ENCODE results near the gene FBXL17.
"Not testable (repeated sequence)": the region's sequence is repeated elsewhere in the genome, so short reads cannot be mapped to it uniquely, and the experiment has no call there.

Gene FBXL17

DNA sequence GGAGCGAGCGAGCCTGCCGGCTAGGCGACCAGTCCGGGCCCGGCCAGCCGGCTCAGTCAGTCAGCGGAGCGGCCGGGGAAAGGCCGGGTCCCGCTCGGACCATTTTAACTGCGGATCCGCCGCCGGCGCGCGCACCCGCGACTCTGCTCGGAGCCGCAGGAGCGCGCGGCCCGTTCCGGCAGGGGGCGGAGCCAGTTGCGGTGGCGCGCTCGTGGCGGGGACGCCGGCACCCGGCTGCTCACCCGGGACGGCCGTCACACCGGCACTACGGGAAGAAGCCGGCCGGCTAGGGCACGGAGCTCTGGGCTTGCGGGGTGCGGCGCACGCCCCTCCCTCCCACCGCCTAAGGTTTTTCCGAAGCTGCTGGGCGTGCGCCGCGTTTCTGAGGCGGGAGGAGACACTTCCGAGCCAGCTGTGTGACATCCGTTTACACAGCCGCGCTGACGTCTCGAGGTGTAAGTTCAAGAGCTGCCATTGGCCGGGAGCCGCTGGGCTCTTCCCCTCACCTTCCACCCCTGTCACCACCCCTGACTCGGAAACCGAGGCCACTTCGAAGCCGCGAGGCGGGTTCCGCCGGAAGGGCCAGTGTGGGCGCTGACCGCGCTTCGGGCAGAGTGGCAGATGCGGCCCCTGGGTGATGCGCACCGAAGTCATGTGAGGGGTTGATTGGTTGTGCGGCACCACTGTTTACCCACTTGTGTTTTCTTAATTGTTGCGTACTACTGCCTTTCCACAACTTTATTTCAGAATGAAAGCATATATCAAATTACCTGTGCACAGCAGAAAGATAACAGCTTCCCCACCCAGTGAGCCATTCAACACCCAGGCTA lies at the start of gene FBXL17:
FBXL17 (minus strand) TSS at position 145 of the 830 bp plus-strand sequence.
- DNase-seq, result peak; percentile 86 to 91

DNA sequence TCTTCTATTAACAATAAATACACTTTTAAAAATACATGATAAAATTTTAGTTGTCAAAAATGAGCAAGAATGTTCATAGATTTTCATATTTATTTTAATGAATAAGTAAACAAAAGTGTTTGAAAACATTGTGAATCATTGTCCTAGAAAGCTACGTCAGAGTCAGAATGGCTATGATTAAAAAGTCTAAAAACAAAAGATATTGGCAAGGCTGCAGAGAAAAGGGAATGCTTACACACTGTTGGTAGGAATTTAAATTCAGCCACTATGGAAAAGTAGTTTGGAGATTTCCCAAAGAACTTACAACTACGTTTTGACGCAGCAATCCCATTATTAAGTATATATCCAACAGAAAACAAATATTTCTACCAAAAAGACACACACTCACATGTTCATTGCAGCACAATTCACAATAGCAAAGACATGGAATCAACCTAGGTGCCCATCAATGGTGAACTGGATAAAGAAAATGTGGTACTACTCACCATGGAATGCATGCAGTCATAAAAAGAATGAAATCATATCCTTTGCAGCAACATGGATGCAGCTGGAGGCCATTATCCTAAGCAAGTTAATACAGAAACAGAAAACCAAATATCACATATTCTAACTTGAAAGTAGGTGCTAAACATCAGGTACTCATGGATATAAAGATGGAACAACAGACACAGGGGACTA lies 49.2 kb upstream of the FBXL17 start:
- no peak for DNase-seq

DNA sequence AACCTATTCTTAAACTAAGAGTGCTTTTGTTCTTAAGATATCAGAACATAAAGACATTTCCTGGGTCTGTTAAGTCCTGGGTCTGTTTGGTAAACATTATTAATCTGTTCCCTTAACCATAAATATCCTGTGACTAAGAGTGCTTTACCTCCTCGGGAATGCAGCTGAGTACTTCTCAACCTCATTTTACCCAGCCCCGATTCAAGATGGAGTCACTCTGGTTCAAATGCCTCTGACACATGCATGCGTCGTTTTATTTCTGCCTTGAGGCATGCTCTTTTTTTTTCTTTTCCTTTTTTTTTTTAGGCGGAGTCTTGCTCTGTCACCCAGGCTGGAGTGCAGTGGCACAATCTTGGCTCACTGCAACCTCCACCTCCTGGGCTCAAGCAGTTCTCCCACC lies 39.8 kb upstream of the FBXL17 start:
- no peak for DNase-seq

DNA sequence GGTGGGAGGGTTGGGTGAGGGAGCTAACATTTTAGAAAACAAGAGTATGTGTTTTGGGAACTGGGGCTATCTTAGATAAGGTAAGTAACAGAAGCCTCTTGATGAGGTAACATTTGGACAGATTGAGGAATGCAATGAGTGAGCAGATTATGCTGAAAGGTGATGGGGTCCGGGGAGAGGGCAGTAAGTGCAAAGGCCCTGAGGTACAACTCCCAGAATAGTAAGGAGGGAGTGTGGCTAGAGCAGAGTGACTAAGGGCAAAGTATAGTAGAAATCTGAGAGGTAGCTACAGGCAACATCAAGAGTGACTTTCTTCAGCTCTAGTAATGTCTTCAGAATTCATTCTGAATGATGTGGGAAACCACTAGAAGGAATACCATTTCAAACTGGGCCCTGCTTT lies 38.9 kb upstream of the FBXL17 start:
- DNase-seq, result no peak

DNA sequence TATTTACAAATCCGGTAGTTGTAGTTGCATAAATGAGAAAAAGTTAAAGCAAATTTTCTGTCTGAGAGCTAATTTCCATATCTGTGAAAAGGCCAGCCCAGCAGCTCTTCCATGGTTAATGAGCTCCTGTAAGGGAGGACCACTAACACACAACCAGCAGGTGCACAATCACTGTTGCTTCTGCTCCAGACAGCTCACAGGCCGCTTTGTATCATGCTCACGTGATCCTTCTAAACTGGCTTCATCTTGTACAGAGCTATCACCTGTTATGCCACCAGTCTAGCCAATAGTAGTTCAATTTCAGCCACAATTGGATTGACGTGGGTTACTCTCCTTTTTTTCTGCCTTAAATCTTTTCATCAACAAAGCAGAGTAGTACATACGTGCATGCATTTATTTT lies 38.3 kb upstream of the FBXL17 start:
- no peak for DNase-seq

DNA sequence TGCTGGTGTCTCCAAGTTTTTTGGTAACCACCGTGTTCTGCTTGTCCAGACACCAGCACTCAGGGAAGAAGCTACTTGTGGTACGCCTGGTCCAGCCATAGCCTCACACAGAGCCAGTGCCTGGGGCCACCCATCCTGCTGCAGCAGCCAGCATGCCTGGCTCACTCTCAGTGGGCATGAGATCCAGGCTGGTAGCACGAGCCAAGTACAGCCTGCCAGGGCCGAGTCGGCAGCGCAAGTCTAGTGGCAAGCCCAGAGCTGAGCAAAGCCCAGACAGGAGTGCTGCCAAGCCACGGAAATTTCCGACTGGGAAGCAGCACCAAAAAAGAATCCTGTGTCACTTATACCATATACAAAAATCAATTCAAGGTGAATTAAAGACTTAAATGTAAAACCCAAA lies 36.3 kb upstream of the FBXL17 start:
- DNase-seq, result no peak

DNA sequence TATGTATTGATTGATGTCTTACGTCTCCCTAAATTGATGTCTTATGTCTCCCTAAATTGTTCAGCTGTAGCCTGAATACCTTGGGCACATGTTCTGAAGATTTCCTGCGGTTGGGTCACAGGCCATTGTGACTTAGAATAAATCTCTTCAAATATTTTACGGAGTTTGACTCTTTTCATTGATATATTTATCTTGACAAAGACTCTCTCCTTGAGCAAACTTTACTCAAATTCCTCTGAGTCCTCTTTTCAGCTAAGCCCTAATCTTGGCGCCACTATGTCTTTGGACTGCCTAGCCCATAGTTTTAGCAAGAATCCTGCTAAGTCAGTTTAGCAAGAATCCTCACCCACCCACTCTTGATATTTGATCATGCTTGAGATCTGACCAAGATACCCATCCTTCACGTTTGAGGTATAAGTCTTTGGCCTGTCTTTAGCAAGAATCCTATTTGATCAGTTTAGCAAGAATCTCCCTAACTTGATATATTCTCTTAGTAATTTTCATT lies 35.3 kb upstream of the FBXL17 start:
- DNase-seq, result no peak

DNA sequence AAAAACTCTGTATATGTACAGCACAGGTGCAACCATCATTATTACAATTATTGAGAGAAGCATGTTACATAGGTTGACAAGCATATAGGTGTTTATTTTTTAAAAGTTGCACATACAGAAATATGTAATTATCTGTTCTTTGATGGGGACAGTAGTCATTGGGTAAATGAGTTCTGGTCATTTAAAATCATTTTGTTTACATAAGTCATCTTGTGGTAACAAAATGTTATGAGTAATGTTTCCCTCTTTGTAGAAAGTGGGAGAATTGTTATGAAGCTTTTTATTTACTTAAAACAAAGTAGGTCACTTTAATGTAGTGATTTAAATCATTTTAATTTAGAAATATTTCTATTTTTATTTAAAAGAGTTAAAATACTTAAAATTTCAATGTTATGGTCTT lies 33.8 kb upstream of the FBXL17 start:
- DNase-seq, result no peak

DNA sequence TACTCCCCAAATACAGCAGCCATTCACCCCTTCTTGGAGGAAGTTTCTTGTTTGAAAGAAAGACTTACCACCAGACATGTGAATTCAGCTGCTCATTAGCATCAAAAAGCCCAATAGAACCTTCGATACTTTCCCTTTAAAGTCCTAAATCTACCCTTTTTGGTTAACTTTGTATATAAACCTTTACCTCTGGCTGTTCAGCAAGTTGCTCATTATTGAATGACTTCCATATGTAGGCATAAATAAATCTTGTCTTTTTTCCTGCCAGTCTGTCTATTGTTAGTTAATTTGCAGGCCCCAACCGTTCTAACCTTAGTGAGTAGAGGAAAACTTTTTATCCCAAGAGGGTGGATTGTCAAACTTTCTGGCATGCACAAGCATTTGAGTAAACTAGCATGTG lies 27.9 kb upstream of the FBXL17 start:
- DNase-seq, result no peak

DNA sequence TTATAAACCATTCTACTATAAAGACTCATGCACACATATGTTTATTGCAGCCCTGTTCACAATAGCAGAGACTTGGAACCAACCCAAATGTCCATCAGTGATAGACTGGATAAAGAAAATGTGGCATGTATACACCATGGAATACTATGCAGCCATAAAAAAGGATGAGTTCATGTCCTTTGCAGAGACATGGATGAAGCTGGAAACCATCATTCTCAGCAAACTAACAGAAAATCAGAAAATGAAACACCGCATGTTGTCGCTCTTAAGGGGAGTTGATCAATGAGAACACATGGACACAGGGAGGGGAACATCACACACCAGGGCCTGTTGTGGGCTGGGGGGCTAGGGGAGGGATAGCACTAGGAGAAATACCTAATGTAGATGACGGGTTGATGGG lies 23.3 kb upstream of the FBXL17 start:
- DNase-seq, result not testable (repeated sequence)

DNA sequence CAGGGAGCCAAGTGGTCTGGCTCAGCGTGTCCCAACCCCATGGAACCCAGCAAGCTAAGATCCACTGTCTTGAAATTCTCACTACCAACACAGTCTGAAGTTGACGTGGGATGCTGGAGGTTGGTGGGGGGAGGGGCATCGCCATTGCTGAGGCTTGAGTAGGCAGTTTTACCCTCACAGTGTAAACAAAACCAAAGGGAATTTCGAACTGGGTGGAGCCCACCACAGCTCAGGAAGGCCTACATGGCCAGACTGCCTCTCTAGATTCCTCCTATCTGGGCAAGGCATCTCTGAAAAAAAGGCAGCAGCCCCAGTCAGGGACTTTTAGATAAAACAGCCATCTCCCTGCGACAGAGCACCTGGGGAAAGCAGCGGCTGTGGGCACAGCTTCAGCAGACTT lies 17.1 kb upstream of the FBXL17 start:
- no peak for DNase-seq

DNA sequence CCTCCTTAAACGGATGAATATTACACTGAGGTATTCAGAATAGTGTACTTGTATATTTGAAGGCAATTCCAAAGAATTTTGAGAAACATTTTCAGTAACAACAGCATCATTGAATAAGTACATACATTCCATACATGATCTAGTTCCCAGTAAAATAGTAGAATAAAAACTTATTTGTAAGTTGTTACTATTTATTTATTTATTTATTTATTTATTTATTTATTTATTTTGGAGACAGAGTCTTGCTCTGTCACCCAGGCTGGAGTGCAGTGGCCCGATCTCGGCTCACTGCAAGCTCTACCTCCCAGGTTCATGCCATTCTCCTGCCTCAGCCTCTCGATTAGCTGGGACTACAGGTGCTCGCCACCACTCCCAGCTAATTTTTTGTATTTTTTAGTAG lies 14.9 kb upstream of the FBXL17 start:
- not testable (repeated sequence) for DNase-seq

DNA sequence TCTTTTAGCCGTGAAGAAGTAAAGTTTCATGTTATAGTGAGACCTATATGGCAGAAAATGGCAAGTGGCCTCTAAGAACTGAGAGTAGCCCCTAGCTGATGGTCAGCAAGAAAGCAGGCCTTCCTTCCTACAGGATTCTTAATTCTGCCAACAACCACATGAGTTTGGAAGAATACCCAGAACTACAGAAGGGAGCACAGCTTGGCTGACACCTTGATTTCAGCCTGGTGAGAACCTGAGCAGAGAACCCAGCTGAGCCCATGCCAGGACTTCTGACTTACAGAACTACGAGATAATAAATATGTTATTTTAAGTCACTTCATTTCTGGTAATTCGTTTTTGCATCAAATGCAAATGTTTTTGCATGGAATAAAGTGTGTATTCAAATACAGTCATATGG lies 5.9 kb upstream of the FBXL17 start:
- DNase-seq, result no peak

DNA sequence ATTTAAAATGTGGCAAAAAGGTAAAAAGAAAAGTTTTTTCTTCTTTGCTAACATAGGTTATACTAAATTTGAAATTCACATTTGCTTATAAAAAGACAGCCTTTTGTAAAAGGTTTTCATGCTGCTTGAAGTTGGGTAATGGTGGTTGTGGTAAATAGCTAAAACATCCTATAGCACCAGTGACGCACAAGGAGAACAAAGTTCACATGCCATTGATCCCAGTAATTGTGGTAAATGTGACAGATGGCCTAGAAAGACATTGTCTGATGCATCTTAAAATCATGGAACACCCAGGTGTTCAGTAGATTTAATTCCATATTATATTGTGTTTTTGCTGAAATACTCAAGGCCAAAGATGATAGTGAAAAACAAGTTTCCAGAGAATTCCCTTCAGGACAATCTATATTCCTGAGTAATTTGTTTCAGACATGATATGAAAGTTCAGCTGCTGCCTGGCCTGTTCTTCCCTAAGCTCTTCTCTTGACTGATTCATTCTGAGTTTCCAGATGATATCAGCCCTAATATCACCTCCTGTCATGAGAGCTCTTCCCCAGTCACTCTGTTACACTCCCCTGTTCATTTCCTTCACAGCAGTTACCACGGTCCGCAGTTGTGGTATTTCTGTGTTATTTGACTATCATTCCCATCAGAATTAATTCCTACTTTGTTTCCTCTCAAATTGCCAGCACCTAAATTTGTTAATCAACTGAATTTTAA lies 4.6 kb upstream of the FBXL17 start:
- no peak for DNase-seq

DNA sequence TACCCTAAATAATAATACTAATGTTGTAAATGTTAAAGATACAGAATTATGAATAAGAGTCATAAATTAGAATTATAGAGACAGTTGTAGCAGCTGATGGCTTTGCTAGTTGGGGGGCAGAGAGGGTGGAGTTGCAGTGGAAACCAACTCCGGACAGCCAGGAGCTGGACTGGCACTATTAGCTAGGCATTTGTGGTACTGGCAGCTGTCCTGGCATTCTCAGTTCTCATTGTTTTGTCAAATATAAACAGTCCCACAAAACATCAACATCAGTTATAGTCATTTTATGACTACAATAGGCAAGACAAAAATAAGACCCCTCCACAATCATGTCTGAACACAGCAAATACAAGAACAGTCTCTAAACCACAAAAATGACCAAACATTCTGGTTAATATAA lies 2.8 kb upstream of the FBXL17 start:
- DNase-seq, result no peak

DNA sequence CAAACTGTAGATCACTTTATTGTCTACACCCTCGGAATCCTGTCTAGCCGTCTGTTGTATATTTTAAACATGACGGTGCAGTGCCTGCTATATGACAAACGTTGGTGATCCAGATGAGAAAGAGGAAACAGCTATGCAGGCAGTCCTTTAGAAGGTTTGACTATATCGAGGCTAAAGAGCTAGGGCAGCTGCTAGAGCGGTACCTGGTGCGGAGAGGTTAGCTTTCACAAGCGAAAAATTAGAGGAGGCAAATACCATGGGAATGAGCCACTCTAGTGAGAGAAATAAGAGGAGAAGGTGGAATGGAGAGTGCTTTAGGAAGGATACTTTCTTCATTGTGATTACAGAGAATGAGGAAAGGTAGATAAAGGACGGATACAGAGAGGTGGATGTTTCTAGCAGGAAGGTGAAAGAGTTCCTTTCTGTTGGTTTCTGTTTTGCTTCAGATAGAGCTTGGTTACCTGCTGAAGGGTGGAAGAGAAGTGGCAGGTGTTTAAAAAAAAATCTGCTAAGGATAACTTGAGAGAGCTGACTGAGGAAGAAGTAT lies 959 bp upstream of the FBXL17 start:
- DNase-seq, result peak in 1 of 2 donors; percentile 15

DNA sequence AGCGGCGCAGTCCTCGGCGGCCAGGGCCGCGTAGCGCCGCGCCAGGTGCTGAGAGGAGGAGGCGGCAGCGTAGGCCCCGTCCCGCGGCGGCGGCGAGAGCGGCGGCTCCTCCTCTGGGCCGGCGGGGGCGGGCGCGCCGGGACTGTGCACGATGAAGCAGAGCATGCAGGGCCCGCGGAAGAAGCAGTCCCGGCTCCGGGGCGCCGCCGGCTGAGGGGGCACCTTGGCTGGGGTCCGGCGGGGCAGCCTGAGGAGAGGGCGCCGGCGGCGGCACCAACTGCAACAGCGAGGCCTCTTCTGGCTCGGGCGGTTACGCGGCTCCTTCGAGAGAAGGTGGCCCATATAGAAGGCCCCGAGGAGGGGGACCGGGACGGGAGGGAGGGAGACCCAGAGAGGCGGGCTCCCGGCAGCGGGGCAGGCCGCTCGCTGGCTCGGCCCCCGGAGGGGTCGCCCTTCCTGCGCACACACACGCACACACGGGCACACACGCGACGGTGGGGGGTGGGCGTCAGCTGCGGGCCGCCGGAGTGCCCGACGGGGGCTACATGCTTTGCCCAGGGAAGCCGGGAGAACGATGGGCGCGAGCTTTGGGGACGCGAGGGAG lies 446 bp downstream of the FBXL17 start:
- peak; percentile 78 to 83 for DNase-seq

DNA sequence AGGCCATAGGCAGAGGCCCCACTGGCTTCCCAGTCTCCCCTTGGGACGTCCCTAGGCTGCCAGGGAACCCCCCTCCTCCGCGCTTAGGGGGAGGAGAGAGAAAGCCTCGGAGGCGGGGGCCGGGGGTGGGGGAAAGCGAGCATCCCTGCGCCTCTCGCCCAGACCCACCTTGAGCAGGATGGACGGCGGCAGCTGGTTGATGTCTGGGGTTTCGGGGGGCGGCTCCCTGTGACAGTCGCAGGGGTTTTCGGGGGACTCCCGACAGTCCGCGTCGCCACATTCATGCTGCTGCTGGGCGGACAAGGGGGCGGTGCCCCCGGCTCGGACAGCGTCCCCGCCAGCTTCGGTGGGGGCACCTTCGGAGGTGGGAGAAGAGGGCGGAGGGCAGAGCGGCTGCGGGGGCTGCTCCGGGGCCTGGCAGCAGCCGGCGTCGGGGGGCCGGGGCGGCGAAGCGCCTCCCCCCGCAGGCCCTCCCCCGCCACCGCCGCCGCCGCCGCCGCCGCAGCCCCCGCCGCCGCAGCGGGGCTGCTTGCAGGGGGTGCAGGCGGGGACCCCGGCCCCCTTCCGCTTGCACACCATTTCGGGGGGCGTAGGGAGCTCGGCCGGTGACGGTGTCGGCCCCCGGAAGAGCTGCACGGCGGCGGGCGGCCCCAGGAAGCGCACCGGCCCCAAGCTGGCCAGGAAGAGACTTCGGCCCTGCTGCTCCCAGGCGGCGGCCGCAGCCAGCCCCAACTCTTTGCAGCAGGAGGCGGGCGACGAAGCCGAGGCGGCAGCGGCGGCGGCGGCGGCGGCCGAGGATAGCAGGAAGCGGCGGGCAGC lies 1.2 kb downstream of the FBXL17 start:
- DNase-seq, result peak; percentile 47 to 53

DNA sequence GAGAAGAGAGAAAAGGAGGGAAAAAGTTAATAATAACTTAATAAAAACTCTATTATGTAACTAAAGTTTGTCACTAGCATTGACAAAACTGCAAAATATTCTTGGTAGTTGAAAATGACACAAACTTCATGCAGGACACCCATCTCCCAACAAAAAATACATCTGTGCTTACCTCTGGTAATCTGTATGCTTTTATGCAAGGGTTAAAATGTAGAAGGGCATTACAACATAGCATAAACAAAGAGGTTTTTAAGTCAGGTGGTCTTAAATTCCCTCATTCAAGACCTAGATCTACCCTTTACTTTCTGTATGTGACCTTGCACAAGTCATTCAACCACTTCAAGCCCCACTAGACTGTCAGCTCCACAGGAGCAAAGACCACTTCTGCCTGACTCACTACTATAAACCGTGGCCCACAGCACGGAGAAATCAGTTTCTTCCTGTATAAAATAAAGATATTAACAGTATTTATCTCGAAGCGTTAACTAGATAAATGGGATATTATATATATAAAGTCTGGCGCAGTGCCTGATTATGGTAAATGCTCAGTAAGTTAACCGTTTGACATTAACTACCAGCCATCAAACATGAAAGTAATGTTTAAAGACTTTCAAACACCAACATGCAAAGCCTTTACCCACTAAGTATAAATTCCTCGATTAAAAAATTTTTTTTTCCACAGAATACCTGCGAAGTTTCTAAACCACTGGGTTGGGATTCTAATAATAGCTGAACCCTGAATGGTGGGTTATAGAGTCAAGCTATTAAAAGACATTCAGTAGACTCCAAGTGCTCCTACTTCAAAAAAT lies 2.0 kb downstream of the FBXL17 start:
- no peak for DNase-seq

DNA sequence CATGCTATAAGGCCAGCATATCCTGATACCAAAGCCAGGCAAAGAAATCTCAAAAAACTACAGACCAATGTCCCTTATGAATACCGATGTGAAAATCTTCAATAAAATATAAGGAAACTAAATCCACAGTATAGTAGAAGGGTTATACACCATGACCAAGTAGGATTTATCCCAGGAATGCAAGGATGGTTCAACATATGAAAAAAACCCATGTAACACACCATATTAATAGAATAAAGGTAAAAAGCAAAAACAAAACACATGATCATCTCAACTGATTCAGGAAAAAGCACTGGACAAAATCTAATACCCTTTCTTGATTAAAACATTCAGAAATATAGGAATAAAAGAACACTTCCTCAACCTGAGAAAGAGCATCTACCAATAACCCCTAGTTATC lies 6.1 kb downstream of the FBXL17 start:
- DNase-seq, result no peak

DNA sequence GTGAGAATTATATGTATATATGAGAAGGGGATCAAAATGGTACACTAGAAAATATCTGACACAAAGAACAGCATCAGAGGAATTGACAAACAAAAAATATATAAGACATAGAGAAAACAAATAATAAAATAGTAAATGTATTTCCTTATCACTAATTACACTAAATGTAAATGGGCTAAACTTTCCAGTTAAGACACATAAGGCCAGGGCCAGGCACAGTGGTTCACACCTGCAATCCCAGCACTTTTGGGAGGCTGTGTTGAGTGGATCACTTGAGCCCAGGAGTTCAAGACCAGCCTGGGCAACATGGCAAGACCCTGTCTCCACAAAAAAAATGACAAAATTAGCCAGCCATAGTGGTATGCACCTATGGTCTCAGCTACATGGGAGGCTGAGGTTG lies 8.5 kb downstream of the FBXL17 start:
- no peak for DNase-seq

All from activated CD4-positive, alpha-beta T cell treated with anti-CD3 and anti-CD28 coated beads for 4 hours (primary cell).